Activated CD8-positive, alpha-beta memory T cell treated with anti-CD3 and anti-CD28 coated beads, Interleukin-2, amount 50 U/mL, for 4 hours (primary cell): ENCODE measurements around the gene STX16.
A peak's percentile ranks its signal among the peaks of the same experiment; 100 is the strongest.

ENCODE experiments used
- DNase-seq: peaks from one replicate; pipeline ENCODE4 v3.0.0-alpha.2; 2020

The STX16 gene

GRCh38 chr20:58678806-58679205 is 27.7 kb downstream of the STX16 start:
- DNase-seq = no peak

GRCh38 chr20:58682656-58683531 is 31.8 kb downstream of the STX16 start:
- no peak for DNase-seq

- no peak for DNase-seq
Measured at GRCh38 chr20:58684291-58684690, 33.2 kb downstream of the STX16 start.

- no peak for DNase-seq
Measured at GRCh38 chr20:58685988-58686387, 34.9 kb downstream of the STX16 start.

- no peak for DNase-seq
Measured at GRCh38 chr20:58688414-58688813, 37.3 kb downstream of the STX16 start.

GRCh38 chr20:58688840-58689239 is 37.8 kb downstream of the STX16 start:
- no peak for DNase-seq

GRCh38 chr20:58690396-58691135 is 39.5 kb downstream of the STX16 start:
- DNase-seq = no peak

GRCh38 chr20:58691773-58692578 is 40.9 kb downstream of the STX16 start:
- no peak for DNase-seq

- peak; percentile 67 for DNase-seq
Measured at GRCh38 chr20:58692579-58693225, 41.6 kb downstream of the STX16 start, which contains the start of gene NPEPL1. Gene NPEPL1, plus strand, starts transcription at chr20:58692800. Its CDS starts 101 bp downstream, at chr20:58692901.

GRCh38 chr20:58693226-58694006 is 42.3 kb downstream of the STX16 start:
- DNase-seq = no peak

- no peak for DNase-seq
Measured at GRCh38 chr20:58694241-58695083, 43.4 kb downstream of the STX16 start.

GRCh38 chr20:58695084-58695722 is 44.1 kb downstream of the STX16 start:
- no peak for DNase-seq

GRCh38 chr20:58695895-58696375 is 44.9 kb downstream of the STX16 start:
- no peak for DNase-seq

GRCh38 chr20:58696411-58696961 is 45.4 kb downstream of the STX16 start:
- no peak for DNase-seq

- DNase-seq = no peak
Measured at GRCh38 chr20:58697201-58697866, 46.3 kb downstream of the STX16 start.

GRCh38 chr20:58697867-58698703 is 47.0 kb downstream of the STX16 start:
- no peak for DNase-seq

GRCh38 chr20:58698741-58699622 is 47.9 kb downstream of the STX16 start:
- DNase-seq = no peak
